Cardiac septum (tissue), 1 donor: ENCODE results near the gene PNKD. TPM values are rescaled to one million over a fixed set of nuclear protein-coding genes. Genes with fewer than 3 reads are reported as not detected.

ENCODE experiments used
- DNase-seq: peaks from one replicate; pipeline ENCODE4 v3.0.0-alpha.2; 2020; ENCODE audit warnings: low spot score
- intact Hi-C: fragments of 100-400 bp; cut with DNase I; formaldehyde crosslinking; loops from one replicate; pipeline ENCODE4 v1.14.0; 2022
- total RNA-seq: library from RNA; stranded (reverse); fragmentation: NEBNext Ultra II Directional; extraction: Animal tissue kit (Norgen Biotek cat#: 25700); gene quantifications from one replicate; pipeline ENCODE4 v1.2.1, GENCODE V29; 2021
- donor health status: DM: no; HTN: no; CAD: no.

PNKD gene
- total RNA-seq, 1 donor from 2014 or later = 72.6 TPM

DNA sequence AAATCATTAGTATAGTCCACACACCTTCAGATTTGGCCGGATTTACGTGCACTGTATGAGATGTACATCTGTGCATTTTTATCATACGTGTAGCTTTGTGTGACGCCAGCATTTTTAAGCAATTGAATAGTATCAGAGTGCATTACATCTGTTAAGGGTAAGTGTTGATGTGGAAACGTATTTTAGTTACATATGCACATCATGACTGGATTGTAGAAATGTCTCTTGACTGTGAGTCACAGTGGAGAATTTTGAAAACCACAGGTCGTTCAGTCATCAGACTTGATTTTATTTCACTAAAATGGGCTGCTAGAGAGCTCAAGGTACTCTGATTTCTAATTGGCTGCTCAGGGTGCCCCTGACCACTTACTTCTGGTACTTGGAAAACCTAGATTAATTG is 14.9 kb upstream of the PNKD start:
- no peak for DNase-seq
- intact Hi-C loops = loop anchor here (5.0 kb wide), 1 partner anchor 68 kb away; no protein-coding TSS in a partner anchor

DNA sequence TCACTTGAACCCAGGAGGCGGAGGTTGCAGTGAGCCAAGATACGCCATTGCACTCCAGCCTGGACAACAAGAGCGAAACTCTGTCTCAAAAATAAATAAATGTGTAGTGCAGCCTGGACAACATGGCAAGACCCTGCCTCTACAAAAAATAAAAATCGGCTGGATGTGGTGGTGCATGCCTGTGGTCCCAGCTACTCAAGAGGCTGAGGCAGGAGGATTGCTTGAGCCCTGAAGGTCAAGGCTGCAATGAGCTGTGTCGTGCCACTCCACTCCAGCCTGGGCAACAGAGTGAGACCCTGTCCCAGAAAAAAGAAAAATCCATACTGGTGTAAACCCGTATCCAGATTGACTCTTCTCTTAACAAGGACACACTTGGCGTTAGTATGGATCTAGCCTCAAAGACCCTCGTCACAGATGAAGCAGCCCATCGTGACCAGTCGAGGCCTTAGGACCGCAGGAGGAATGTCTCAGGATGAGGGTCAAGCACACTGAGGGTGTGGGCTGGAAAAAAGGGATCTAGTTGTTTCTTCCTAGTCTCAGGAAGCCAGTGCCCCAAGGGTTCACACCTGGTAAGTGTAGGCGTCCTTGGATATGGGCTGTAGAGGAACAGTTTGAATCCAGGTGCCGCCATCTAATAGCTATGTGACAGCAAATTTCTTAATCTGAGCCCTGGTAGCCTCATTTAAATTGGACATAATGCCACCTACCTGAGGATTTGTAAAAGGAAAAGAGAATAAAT is 13.5 kb upstream of the PNKD start:
- intact Hi-C loops = loop anchor here (5.0 kb wide), 1 partner anchor 69 kb away; no protein-coding TSS in a partner anchor
- no peak for DNase-seq

DNA sequence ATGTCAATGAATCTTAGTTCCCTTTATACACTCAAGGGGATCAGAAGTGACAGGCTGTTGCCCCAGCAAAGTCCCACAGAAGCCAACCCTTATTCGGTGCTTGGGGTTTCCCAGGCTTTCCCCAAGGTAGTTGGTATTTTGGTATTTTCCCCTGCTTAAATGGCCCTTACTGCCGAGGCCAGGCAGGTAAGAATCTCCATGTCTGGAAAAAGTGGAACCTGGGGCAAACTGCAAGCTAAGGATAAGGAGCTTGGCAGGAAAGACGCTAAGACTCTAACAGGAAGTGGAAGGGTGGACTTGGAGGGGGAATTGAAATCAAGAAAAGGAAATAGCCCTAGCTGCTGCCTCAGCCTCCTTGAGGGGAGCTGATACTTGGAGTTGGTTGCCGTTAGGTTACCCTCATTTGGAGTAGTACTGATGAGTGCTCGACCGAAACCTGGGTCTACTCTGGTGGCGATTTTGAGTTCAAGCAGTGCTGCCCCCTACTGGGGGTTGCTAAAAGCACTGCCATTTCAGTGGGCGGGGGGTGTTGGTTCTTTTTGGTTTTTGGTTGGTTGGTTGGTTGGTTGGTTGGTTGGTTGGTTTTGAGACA is 12.8 kb upstream of the PNKD start:
- intact Hi-C loops = loop anchor here (5.0 kb wide), 1 partner anchor 70 kb away; no protein-coding TSS in a partner anchor
- no peak for DNase-seq

DNA sequence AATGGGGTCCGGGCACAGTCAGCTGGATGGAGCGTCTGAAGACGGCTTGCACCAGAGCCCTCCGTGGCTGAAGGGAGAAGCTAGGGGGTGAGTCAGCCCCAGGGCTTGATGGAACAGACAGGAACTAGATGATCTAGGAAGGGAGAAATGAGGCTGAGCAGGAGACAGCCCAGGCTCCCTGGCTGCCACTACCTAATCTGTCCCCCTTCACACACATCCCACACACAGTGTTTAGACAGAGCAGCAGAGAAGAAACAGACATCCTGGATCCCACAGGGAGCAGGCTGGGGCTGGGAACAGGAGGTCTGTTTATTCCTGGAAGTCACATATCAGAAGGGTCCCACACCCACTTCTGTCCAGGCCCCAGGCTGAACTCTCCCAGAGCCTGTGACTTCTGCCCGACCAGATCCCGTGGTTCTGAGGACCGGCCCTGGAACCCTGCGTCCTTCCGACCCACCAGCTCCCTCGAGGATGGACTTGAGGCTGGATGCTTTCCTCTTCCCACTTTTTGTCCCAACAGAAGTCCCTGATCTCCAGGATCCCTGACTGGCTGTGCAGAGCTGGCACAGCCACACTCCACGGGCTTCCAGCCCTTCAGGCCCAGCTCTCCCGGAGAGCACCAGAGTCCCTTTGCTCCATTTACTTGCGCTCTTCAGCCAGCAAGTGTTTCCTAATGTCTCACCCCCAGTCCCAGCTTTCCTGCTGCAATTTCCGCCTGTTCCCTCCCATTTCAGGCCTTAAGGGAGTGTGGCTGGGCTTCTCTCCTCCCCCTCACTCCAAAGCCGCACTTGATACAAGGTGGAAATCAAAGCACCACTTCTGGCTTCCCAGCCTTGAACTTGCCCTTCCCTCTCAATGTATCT is 11.0 kb upstream of the PNKD start:
- DNase-seq = peak; percentile 83
- intact Hi-C loops = loop anchor here (5.0 kb wide), 1 partner anchor 72 kb away; no protein-coding TSS in a partner anchor

DNA sequence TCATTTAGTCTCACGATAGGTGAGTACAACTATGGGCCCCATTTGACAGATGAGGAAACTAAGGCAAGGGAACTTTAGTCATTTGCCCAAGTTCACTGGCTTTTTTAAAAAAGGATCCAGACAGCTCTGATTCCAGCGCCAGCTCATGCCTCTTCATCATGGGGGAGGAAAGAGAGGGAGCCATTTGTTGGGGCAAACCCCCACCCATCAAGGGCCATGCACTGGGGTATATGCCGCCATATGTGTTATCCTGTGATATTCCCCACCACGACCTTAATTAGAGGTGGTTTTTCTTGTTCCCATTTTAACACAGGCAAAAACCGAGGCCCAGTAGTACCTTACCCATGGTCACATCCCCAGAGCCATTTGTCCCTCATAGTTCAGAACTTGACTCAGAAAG is 10.2 kb upstream of the PNKD start:
- intact Hi-C loops = no loop called here
- no peak for DNase-seq

DNA sequence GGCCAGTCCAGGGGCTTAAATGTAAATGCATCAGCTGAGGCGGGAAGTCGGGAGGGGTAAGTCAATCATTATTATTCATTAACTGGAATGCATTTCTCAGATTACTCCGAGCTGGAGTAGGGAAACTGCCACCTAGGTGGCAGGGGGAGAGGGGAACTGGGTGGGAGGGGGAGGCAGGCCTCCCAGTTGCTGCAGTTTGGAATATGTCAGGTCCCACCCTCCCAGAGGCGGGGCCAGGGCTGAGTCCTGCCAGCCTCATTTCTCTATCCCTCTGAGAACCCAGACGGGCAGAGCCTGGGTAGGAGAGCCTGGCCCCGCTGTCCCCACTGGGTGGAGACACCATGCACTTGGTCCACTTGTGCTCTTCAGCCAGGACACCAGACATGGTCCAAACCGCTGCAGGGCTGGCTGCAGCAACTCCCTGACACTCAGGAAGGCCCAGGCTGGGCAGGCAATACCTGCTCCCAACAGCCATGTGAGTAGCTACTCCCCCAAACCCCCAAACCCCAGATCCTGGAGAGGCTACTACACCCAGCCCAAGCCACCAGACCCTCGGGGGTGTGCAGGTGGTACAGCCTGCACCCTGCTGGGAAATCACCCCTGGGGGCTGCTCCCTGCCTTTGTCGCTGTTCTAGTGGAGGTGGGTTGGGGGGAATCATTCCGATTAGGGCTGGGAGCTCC is 9.4 kb upstream of the PNKD start, which contains the start of gene GPBAR1:
GPBAR1 (plus strand) TSS at position 274 of the 681 bp plus-strand sequence. CDS start 1,710 bp downstream, outside the sequence.
- no peak for DNase-seq
- intact Hi-C loops = no loop called here

DNA sequence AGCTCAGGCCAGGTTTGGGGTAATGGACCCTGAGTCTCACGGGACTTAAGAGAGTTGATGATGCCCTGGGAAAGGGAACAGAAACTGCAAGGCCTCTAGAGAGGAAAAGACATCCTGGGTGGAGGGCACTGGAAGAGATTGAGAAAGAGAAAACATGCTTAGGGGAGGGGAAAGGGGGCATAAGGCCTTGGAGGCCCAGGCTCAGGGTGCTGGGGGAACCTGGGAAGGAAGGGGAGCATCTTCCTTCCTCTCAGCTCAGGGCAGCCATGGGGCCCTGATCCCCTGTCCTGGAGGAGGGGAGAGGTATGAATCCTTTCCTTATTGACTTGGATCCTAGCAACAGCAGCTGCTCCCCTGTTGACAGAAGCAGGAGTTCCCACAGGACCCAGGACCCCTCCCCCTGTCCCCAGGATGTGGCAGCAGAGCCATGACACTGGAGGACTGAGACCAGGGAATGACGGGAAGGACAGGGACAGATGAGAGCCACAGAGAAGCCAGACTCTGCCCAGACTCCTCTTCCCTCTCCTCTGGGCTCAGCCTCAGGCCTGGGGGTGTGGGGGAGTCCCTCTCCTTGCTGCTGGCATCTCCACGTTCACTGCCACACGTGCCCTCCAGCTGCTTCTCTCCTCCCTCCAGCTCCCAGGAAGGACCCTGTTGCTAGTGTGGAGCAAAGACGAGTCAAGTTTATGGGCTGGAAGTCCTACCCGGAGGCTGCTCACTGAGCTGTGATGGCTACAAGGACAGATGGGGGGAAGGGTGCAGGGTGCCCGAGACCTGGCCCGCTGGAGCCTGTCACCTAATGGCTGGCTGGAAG is 8.7 kb upstream of the PNKD start:
- intact Hi-C loops = no loop called here
- DNase-seq = peak; percentile 44

DNA sequence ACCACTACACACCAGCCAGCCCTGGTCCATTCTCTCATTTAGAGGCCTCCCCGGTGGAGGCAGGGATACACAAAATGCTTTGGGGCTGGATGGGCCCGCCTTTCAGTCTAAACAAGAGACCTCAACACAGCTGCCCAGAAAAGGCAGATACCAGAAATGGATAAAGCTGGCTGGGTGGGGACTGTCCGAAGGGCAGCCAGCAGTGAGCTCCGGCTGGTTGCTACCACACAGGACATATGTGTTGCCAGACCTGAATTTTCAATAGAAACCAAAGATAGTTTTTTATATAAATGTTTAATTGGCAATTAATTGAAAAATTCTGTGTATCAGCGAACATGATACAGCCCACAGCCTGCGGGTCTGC is 8.1 kb upstream of the PNKD start:
- intact Hi-C loops = no loop called here
- peak; percentile 50 for DNase-seq

DNA sequence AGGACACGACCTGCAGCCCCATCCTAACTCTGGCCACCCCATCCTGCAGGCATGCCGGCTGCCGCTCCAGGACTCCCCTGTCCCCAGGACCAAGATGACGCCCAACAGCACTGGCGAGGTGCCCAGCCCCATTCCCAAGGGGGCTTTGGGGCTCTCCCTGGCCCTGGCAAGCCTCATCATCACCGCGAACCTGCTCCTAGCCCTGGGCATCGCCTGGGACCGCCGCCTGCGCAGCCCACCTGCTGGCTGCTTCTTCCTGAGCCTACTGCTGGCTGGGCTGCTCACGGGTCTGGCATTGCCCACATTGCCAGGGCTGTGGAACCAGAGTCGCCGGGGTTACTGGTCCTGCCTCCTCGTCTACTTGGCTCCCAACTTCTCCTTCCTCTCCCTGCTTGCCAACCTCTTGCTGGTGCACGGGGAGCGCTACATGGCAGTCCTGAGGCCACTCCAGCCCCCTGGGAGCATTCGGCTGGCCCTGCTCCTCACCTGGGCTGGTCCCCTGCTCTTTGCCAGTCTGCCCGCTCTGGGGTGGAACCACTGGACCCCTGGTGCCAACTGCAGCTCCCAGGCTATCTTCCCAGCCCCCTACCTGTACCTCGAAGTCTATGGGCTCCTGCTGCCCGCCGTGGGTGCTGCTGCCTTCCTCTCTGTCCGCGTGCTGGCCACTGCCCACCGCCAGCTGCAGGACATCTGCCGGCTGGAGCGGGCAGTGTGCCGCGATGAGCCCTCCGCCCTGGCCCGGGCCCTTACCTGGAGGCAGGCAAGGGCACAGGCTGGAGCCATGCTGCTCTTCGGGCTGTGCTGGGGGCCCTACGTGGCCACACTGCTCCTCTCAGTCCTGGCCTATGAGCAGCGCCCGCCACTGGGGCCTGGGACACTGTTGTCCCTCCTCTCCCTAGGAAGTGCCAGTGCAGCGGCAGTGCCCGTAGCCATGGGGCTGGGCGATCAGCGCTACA is 7.4 kb upstream of the PNKD start:
- peak; percentile 59 for DNase-seq
- intact Hi-C loops = no loop called here

DNA sequence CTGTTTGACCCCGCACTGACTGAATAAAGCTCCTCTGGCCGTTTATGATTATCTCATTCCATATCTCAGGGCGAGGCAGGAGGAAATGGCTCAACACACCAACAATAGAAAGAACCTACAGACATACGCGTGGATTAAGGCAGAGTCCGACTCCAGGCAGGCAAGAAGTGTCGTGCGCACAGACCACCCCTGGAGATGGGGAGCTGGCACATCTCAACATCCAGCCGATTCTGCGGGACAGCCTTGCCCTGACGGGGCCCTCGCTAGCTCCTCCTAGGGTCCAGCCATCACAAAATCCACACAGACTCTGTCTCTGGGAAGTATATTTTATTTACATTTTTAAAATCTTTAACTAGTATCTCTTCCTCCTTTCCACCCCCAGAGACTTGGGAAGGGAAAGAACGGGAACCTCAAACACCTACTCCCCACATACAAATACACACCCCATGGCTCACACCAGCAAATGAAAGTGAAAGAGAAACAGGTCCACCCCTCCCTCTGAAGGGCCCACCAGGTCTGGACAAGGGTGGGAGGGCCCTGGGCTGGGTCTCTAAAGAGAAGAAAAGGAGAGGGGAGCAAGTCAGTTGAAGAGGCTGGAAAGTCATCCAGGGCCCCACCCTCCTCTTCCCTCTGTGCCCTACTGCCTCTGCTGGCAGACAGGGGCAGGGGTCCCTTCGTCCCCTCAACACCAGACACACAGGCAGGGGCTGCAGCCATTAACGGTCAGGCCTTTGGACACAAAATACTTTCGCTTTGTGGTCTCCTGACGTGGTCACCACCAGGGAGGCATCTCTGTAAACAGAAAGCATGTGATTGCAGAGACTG is 6.3 kb upstream of the PNKD start:
- intact Hi-C loops = no loop called here
- no peak for DNase-seq

DNA sequence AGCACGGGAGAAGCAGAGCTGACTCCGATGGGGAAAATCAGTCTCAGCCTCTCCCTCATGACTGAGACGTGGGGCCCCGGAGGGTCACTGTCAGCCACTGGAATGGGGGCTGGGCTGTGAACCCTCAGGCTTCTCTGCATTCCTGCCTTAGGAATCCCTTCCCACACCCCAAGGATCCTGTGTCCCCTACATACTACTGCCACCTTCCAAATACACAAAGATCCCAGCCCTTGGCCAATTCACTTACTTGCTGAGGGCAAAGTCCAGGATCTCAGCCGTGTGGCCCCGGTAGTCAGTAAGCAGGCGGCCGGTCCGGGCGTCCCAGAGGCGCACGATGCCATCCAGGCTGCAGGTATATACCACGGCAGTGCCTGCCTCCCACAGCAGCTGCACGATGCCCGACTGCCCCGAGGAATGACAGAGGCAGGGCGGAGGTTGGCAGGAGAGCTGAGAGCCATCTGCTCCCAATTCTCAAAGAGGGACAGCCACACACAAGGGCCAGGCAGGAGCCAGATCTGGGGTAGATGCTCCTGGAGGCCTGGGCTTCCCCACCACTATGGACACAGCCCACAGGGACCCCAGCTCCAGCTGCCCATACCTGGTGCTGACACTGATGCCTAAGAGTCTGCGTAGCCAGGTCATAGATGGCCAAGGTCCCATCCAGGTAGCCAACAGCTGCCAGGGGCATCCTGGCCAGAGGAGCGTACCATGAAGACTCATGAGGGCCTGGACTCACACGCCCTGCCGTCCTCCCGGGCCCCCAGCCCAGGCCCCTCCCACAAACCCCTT is 5.4 kb upstream of the PNKD start:
- no peak for DNase-seq
- intact Hi-C loops = no loop called here

DNA sequence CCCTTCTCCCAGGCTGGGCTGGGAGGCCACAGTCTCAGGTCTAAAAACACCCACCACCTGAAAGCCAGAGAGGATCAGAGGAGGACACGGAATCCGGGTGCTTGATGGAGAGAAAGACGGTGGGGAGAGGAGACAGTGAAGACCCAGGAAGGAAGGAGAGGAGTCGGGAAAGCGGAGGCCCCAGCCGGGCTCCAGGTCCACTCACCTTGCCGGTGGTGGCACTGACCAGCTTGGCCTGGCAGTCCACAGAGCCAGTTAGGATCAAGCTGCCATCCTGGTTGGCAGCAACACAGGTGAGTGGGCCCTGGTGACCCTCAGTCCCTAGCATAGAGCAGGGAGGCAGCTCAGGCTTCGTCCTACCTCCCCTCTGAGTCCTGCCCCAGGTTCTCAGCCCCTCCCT is 4.7 kb upstream of the PNKD start:
- intact Hi-C loops = no loop called here
- no peak for DNase-seq

DNA sequence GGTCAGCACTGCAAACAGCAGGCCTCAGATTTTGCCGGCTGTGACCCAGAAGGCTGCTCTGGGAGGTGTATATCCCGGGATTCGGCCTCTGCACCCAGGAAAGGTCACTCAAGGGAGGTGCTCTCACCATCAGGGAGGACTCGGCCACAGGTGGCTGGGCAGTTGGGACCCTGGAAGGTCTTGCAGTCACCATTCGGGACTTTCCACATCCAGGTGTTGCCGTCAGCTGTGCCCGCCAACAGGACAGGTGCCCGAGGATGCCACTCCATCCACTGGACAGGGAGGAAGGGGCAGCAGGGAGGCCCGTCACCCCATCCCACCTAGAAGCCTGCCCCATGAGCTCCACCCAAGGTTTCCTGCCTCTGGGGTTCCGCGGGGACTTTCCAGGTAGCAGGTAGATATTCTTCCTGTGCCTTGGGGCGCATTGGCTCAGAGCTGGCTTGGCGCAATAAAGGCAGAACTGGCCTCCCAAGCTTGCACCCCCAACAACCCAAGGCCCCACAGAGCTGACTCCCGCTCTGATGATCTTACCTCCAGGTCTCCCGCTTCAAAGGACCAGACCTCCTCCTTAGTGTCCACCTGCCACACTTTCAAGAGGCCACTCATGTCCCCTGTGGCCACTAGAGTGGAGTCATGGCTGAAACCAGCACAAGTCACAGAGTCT is 3.9 kb upstream of the PNKD start:
- intact Hi-C loops = no loop called here
- DNase-seq = no peak

DNA sequence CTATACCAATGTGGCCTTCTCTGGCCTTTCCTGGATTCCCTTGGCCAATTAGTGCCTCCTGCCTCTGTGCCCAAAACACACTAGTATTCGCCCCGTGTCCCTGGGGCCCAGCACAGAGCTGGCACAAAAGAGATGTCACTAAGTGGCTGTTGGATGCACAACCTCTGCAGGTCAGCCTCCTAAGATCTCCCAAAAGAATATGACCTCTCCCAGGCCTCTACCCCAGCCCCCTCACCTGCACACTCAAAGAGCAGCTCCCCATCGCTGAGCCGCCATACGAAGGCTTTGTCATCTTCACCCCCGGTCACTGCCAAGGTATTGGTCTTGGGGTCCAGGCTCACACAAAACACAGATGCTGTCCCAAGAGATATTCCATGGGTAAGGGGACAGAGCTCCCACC is 3.1 kb upstream of the PNKD start:
- no peak for DNase-seq
- intact Hi-C loops = no loop called here

DNA sequence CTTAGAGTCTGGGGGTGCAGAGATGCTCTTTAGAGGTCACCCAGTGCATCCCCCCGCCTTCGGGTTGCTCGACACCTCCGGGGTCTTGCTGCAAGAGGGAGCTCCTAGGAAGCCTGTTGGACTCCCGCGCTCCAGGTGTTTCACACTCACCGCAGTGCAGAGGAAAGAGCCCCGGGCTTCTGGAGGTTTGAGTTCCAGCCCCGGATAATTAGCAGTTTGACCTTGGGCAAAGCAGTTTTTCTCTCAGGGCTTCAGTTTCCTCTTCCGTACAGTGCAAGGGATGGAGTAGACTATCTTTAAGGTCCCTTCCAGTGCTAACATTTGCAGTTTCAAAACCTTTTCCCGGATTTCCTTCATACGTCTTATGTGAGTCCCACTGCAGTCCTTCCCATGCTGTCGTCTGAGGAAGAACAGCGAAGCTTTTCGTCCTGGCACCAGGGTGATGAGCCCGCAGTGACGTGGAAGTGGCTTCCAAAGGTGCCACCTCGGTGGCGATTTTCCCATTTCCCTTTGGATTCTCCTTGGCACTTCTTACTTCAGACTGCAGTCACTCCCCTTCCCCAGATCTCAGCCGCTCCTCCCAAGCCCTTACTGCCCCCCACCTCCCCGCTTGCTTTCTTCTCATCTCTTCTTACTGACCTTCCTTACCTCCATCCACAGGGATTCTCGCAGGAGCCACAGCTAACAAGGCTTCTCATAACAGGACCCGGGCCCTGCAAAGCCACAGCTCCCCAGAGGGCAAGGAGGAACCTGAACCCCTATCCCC is 585 bp downstream of the PNKD start:
- intact Hi-C loops = loop anchor here (1.0 to 10.0 kb wide), 4 partner anchors 54 to 194 kb away; partner anchors contain the start of genes ARPC2 and CTDSP1
- DNase-seq = no peak
